ENCODE data around the gene HILPDA. TPM values are rescaled to one million over a fixed set of nuclear protein-coding genes. Genes with fewer than 3 reads are reported as not detected.

The HILPDA gene
- total and polyA plus RNA-seq, 9 of the 15 experiments (the other 6 are each of a cell fraction or from before 2014, with no cell fraction given): 8.3 to 71.8 (median 23.5) TPM

DNA sequence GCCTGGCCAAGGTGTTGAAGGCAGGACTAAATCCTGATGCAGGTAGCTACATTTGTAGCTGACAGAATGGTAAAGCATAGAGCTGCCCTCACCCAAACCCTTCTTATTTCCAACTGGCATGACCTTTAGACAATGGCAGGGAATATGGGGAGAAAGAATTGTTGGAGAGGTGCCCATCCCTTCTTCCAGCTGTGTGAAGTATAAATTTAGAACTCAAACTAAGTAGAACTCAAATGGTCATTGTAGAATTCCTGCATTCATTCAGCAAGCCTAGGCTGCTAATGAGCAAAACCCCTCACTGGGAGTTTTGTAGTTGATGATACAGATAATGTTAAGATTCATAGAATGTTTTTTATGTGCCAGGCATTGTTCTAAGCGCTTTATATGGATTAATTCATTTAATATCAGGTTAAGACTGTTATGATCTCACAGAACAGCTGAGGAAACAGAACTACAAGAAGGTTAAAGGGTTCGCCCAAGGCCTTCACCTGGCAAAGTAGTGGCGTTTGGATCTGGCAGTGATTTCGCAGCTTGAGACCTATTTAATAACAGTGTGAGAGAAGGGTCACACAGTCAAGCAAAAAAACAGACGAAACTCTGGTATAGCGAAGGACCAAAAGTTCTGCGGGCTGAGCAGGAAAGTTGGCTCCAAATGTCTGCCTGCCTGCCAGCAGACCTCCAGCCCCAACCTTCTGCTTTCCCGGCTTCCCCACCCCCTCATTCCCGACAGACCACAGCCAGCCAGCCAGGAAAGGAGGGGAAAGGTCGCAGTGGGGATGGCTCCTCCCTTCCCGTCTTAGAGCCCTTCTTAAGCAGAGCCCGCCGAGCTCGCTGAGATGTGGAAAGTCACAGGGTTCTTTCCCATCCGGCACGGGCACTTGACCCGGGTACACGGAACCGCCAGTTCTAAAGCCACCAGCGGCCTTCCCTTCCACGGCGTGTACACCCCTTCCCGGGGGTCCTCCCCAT, 1.6 kb upstream of the HILPDA start (continued):
- TF ChIP-seq ETV1 (tag; conservative IDR thresholded peaks at IDR 0.05; ENCODE audit: low read depth) (no peak), ZNF212 (CRISPR knock-in tag; IDR thresholded peaks at IDR 0.05) (no peak), TEAD4 (IDR thresholded peaks at IDR 0.05; ENCODE audit: low read length) (no peak), TEAD4 (CRISPR knock-in tag; IDR thresholded peaks at IDR 0.05; ENCODE audit: borderline replicate concordance) (0 out of 2 replicates have a peak, but pooled peaks have one; percentile 35), GTF2F1 (IDR thresholded peaks at IDR 0.05; ENCODE audit: low read depth, low read length) (no peak), ZNF707 (CRISPR knock-in tag; conservative IDR thresholded peaks at IDR 0.05) (no peak)
- TF ChIP-seq, protein P1, sequence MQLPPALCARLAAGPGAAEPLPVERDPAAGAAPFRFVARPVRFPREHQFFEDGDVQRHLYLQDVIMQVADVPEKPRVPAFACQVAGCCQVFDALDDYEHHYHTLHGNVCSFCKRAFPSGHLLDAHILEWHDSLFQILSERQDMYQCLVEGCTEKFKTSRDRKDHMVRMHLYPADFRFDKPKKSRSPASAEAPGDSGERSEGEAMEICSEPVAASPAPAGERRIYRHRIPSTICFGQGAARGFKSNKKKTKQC (CRISPR knock-in tag; IDR thresholded peaks at IDR 0.05): 0 out of 2 replicates have a peak, but pooled peaks have one; percentile 35
- TF ChIP-seq, protein P2, sequence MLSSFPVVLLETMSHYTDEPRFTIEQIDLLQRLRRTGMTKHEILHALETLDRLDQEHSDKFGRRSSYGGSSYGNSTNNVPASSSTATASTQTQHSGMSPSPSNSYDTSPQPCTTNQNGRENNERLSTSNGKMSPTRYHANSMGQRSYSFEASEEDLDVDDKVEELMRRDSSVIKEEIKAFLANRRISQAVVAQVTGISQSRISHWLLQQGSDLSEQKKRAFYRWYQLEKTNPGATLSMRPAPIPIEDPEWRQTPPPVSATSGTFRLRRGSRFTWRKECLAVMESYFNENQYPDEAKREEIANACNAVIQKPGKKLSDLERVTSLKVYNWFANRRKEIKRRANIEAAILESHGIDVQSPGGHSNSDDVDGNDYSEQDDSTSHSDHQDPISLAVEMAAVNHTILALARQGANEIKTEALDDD (IDR thresholded peaks at IDR 0.05): no peak

Data from K562 (cell line).